ENCODE measurements around the gene SIN3A.
"Not testable (repeated sequence)": the region's sequence is repeated elsewhere in the genome, so short reads cannot be mapped to it uniquely, and the experiment has no call there.

Gene SIN3A

GRCh38 chr15:75333654-75334419 lies 117.7 kb downstream of the SIN3A start:
- DNase-seq (ENCODE audit: low read depth): not testable (repeated sequence)

GRCh38 chr15:75332093-75332492 lies 119.4 kb downstream of the SIN3A start:
- not testable (repeated sequence) for DNase-seq (ENCODE audit: low read depth)

- no peak for DNase-seq (ENCODE audit: low read depth)
Measured at GRCh38 chr15:75329571-75329970, 121.9 kb downstream of the SIN3A start.

DNA sequence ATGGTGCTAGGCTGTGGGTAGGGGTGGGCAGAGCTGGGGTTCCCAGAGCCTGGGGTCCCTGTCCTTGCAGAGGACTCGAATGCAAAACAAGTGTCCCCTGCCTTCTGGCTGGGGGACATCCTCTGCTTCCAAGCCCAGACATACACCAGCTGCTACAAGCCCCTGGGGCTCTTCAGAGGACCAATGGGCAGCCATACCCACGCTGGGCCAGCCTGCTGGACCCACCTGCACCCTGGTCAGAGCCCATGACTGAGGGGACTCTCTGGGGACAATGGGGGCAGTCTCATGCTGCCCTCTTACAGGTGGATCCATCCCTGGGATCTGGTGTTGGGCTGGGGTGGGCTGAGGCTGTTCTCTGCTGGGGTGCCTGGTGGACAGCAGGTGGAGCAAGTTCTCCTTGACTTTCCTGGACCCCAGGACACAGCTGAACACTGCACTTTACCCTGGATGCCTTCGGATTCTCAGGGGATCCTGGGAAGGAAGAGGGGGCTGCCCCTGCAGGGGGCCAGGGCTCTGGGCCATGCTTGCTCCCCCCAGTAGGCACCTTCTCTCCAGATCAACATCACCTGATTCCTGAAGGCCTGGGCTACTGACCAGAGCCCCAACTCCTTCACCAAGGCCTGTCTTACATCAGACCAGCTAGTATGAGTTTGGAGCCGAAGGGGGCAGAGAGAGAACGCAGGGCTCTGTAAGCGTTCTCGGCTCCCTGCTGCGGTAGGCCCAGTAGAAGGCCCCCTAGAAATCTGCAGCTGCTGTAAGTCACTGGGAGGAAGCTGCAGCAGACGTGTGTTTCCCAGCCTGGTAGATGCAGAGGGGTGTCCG lies 122.8 kb downstream of the SIN3A start:
- no peak for DNase-seq (ENCODE audit: low read depth)

DNA sequence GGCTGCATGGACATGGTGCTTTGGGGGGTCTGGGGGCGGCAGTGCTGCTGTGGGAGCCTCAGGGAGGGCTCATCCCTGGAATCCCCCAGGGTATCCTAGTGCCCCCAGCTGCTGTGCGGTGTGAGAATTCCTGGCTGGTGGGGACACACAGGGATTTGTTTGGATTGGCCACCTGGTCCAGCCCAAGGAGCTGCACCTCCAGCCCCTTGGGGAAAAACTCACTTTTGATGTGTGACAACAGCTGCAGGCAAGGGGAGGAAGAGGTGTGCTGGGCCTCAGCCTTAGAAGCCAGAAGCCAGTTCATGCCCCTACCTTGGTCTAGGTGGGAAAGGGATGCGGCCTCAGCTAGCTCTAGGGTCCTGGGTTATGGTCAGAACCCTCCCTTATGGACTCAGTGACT lies 124.0 kb downstream of the SIN3A start:
- no peak for DNase-seq (ENCODE audit: low read depth)

DNA sequence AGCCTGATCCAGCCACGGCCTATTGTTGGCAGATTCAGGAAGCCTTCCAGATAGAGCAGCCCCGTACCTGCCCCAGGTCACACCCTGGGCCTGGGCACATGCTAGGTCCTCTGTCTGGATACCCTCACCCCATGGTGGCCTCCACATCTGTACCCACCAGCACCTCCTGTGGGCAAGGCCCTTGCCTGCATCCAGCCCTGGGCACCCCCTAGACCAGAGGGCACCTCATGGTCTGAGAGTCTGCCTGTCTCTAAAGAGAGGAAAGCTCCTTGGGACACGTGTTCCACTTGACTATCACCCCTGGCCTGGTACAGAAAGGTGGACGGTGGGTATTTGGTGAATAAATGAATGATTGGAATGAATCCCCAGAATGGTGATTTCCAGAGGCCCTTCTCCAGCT lies 124.5 kb downstream of the SIN3A start:
- no peak for DNase-seq (ENCODE audit: low read depth)

- no peak for DNase-seq (ENCODE audit: low read depth)
Measured at GRCh38 chr15:75325922-75326321, 125.6 kb downstream of the SIN3A start.

DNA sequence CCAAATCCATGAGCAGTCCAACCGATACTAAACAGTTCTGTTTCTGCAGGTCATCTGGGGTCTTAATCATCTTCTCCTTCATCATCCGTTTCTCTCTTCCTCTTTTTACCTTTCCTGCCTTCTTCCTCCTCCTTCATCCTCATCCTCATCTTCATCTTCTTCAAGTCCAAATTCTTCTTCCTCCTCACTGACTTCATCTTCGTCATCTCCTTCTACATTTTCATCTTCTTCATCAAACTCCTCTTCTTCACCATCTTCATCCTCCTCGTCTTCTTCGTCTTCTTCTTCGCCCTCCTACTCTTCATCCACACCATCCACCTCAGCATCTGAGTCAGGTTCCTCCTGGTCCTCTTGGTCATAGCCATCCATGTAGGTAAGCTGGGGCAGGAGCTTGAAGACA lies 129.8 kb downstream of the SIN3A start:
- no peak for DNase-seq (ENCODE audit: low read depth)
